Measurements from ENCODE around the gene PLXNA4.

GRCh38 chr7:132560105-132560504 is 16.2 kb downstream of the PLXNA4 start:
- TF ChIP-seq, protein P1, sequence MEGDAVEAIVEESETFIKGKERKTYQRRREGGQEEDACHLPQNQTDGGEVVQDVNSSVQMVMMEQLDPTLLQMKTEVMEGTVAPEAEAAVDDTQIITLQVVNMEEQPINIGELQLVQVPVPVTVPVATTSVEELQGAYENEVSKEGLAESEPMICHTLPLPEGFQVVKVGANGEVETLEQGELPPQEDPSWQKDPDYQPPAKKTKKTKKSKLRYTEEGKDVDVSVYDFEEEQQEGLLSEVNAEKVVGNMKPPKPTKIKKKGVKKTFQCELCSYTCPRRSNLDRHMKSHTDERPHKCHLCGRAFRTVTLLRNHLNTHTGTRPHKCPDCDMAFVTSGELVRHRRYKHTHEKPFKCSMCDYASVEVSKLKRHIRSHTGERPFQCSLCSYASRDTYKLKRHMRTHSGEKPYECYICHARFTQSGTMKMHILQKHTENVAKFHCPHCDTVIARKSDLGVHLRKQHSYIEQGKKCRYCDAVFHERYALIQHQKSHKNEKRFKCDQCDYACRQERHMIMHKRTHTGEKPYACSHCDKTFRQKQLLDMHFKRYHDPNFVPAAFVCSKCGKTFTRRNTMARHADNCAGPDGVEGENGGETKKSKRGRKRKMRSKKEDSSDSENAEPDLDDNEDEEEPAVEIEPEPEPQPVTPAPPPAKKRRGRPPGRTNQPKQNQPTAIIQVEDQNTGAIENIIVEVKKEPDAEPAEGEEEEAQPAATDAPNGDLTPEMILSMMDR (optimal IDR thresholded peaks at IDR 0.05 in 1 of 3, IDR thresholded peaks at IDR 0.05 in 1 of 3, conservative IDR thresholded peaks at IDR 0.05 in 1 of 3; ENCODE audit: extremely low read depth in 1 of 3, insufficient read depth in 2 of 3, low read length in 3 of 3) = no peak
- TF ChIP-seq EZH2 (IDR thresholded peaks at IDR 0.05; ENCODE audit: low read length) = no peak

All from keratinocyte (primary cell).